ENCODE data around the gene TMEM52B.

The TMEM52B gene

DNA sequence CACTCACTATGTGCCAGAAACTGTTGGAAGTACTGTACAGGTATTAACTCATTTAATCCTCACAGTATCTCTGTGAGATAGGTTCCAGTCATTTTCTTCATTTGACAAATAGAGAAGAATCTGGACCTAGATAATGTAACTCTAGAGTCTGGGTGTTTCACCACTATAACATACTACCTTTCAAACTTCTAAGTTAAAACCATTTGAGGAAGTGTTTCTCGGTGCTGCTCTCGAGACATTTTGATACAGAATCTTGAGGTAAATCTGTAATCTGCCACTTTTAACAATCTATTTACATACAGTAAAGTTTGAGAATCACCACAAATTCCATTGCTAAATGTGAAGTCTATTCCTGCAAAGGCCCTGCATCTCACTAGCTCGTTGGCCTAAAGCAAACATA lies 15.7 kb upstream of the TMEM52B start:
- no peak overlapping the region for H3K23ac ChIP-seq (ENCODE audit: low read depth, low read length, poor library complexity)
- DNase-seq (ENCODE audit: low spot score): no peak
- H3K14ac ChIP-seq (ENCODE audit: low read length): no peak overlapping the region

DNA sequence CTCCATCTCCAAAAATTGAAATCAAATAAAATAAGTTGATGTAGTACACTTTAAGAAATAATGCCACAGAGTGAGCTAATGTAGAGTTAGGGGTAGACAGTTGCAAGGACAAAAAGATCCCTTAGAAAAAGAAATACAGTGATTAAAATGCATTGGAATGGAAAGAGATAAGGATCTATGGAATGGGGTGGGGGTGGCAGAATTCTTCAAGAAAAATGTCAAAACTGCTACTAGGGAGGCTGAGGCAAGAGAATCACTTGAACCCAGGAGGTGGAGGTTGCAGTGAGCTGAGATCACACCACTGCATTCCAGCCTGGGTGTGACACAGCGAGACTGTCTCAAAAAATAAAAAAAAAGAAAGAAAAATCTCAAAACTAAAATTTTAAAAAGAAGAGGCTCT lies 13.4 kb upstream of the TMEM52B start:
- no peaks in the 10 kb centered on the region for H3K4me1 ChIP-seq (ENCODE audit: control insufficient read depth in 2 of 2, insufficient read depth in 1 of 2, low read depth in 1 of 2, low read length in 2 of 2)
- no peak overlapping the region for H2AFZ ChIP-seq (ENCODE audit: low read length)
- no peak overlapping the region for H4K91ac ChIP-seq (ENCODE audit: low read depth, low read length, poor library complexity)
- no CpG with 5 or more reads among the region's 1 CpG for WGBS, 2 donors (ENCODE audit: extremely low coverage in 2 of 2, insufficient read length in 2 of 2, insufficient replicate concordance in 1 of 2)
- H2BK12ac ChIP-seq (ENCODE audit: low read length): no peak overlapping the region
- H3K4me3 ChIP-seq (ENCODE audit: low read length in 2 of 2): no peak overlapping the region
- no peak overlapping the region for H3K18ac ChIP-seq (ENCODE audit: low read length)
- H3K9me3 ChIP-seq (replicated peaks in 1 of 2; ENCODE audit: control insufficient read depth in 2 of 2, insufficient read depth in 1 of 2, low read depth in 1 of 2, low read length in 2 of 2): no peaks in the 10 kb centered on the region
- no peak for DNase-seq (ENCODE audit: low spot score)
- H3K79me1 ChIP-seq (ENCODE audit: low read depth, low read length): no peaks in the 10 kb centered on the region
- no peak overlapping the region for H2BK15ac ChIP-seq (ENCODE audit: low read length)
- no peak overlapping the region for H3K14ac ChIP-seq (ENCODE audit: low read length)
- no peaks in the 10 kb centered on the region for H3K36me3 ChIP-seq (replicated peaks in 1 of 2; ENCODE audit: control insufficient read depth in 2 of 2, insufficient read depth in 2 of 2, low read length in 2 of 2)
- H3K23ac ChIP-seq (ENCODE audit: low read depth, low read length, poor library complexity): no peak overlapping the region
- H2BK120ac ChIP-seq (ENCODE audit: low read depth, low read length): no peak overlapping the region
- H3K27ac ChIP-seq (replicated peaks; ENCODE audit: low read length): no peak overlapping the region
- no peak overlapping the region for H3K4ac ChIP-seq (ENCODE audit: low read length)
- no peak overlapping the region for H4K8ac ChIP-seq (ENCODE audit: low read depth, low read length)
- no peak overlapping the region for H2AK5ac ChIP-seq (ENCODE audit: low read depth, low read length)
- no peaks in the 10 kb centered on the region for H3K27me3 ChIP-seq (ENCODE audit: control insufficient read depth in 3 of 3, insufficient read depth in 3 of 3, low read depth in 1 of 3, low read length in 3 of 3)
- no peak overlapping the region for H2BK5ac ChIP-seq (ENCODE audit: low read length)
- no peak overlapping the region for H3K9ac ChIP-seq (ENCODE audit: low read depth, low read length, poor library complexity)
- H3K4me2 ChIP-seq (ENCODE audit: insufficient read depth, low read length, poor library complexity, severe bottlenecking): no peak overlapping the region

More for the DNA sequence above, 15.7 kb upstream of the TMEM52B start:
- Histone ChIP-seq H2AFZ (ENCODE audit: low read length) (no peak overlapping the region), H3K4me1 (ENCODE audit: control insufficient read depth in 2 of 2, insufficient read depth in 1 of 2, low read depth in 1 of 2, low read length in 2 of 2) (no peaks in the 10 kb centered on the region), H2BK120ac (ENCODE audit: low read depth, low read length) (no peak overlapping the region), H4K8ac (ENCODE audit: low read depth, low read length) (no peak overlapping the region), H4K91ac (ENCODE audit: low read depth, low read length, poor library complexity) (no peak overlapping the region), H3K4me3 (ENCODE audit: low read length in 2 of 2) (no peak overlapping the region), H3K9ac (ENCODE audit: low read depth, low read length, poor library complexity) (no peak overlapping the region), H3K4me2 (ENCODE audit: insufficient read depth, low read length, poor library complexity, severe bottlenecking) (no peak overlapping the region), H3K36me3 (replicated peaks in 1 of 2; ENCODE audit: control insufficient read depth in 2 of 2, insufficient read depth in 2 of 2, low read length in 2 of 2) (no peaks in the 10 kb centered on the region), H3K9me3 (replicated peaks in 1 of 2; ENCODE audit: control insufficient read depth in 2 of 2, insufficient read depth in 1 of 2, low read depth in 1 of 2, low read length in 2 of 2) (no peaks in the 10 kb centered on the region), H3K27ac (replicated peaks; ENCODE audit: low read length) (no peak overlapping the region), H2AK5ac (ENCODE audit: low read depth, low read length) (no peak overlapping the region), H2BK5ac (ENCODE audit: low read length) (no peak overlapping the region), H3K18ac (ENCODE audit: low read length) (no peak overlapping the region), H3K4ac (ENCODE audit: low read length) (no peak overlapping the region), H3K27me3 (ENCODE audit: control insufficient read depth in 3 of 3, insufficient read depth in 3 of 3, low read depth in 1 of 3, low read length in 3 of 3) (peaks cover 0 to 5% (median 0%) of the 10 kb centered on the region in 3 experiments), H3K79me1 (ENCODE audit: low read depth, low read length) (no peaks in the 10 kb centered on the region), H2BK12ac (ENCODE audit: low read length) (no peak overlapping the region), H2BK15ac (ENCODE audit: low read length) (no peak overlapping the region)
- no CpG with 5 or more reads among the region's 3 CpGs for WGBS, 2 donors (ENCODE audit: extremely low coverage in 2 of 2, insufficient read length in 2 of 2, insufficient replicate concordance in 1 of 2)

DNA sequence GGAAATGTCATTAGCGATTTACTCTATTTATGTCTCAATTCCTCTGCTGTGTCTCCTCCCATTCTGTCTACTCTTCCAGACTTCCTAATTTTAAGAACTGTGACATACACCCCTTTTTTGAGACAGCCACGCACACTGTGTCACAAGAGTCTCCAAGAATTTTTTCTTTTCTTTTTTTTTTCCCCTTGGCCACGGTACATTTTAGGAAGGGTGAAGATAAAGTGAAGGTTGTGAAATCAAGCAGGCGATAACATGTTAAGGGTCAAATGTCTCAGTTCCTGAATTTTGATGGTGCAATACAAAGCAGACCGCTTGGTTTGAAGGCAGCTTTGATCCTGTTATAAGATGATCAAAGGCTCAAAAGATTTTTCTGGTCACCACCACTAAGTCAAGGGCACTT lies 11.2 kb upstream of the TMEM52B start:
- Histone ChIP-seq H2BK12ac (ENCODE audit: low read length) (no peak overlapping the region), H2AK5ac (ENCODE audit: low read depth, low read length) (no peak overlapping the region), H2AFZ (ENCODE audit: low read length) (no peak overlapping the region), H4K91ac (ENCODE audit: low read depth, low read length, poor library complexity) (no peak overlapping the region), H3K27me3 (ENCODE audit: control insufficient read depth in 3 of 3, insufficient read depth in 3 of 3, low read depth in 1 of 3, low read length in 3 of 3) (no peaks in the 10 kb centered on the region), H3K9me3 (replicated peaks in 1 of 2; ENCODE audit: control insufficient read depth in 2 of 2, insufficient read depth in 1 of 2, low read depth in 1 of 2, low read length in 2 of 2) (no peaks in the 10 kb centered on the region), H2BK15ac (ENCODE audit: low read length) (no peak overlapping the region), H3K27ac (replicated peaks; ENCODE audit: low read length) (no peak overlapping the region), H3K4ac (ENCODE audit: low read length) (no peak overlapping the region), H2BK120ac (ENCODE audit: low read depth, low read length) (no peak overlapping the region), H3K4me2 (ENCODE audit: insufficient read depth, low read length, poor library complexity, severe bottlenecking) (no peak overlapping the region), H3K4me3 (ENCODE audit: low read length in 2 of 2) (no peak overlapping the region), H3K23ac (ENCODE audit: low read depth, low read length, poor library complexity) (no peak overlapping the region), H2BK5ac (ENCODE audit: low read length) (no peak overlapping the region), H3K9ac (ENCODE audit: low read depth, low read length, poor library complexity) (no peak overlapping the region), H3K36me3 (replicated peaks in 1 of 2; ENCODE audit: control insufficient read depth in 2 of 2, insufficient read depth in 2 of 2, low read length in 2 of 2) (no peaks in the 10 kb centered on the region), H4K8ac (ENCODE audit: low read depth, low read length) (no peak overlapping the region), H3K4me1 (ENCODE audit: control insufficient read depth in 2 of 2, insufficient read depth in 1 of 2, low read depth in 1 of 2, low read length in 2 of 2) (no peaks in the 10 kb centered on the region), H3K18ac (ENCODE audit: low read length) (no peak overlapping the region), H3K14ac (ENCODE audit: low read length) (no peak overlapping the region), H3K79me1 (ENCODE audit: low read depth, low read length) (no peaks in the 10 kb centered on the region)
- WGBS, 2 donors (ENCODE audit: extremely low coverage in 2 of 2, insufficient read length in 2 of 2, insufficient replicate concordance in 1 of 2): no CpG with 5 or more reads among the region's 5 CpGs
- no peak for DNase-seq (ENCODE audit: low spot score)

DNA sequence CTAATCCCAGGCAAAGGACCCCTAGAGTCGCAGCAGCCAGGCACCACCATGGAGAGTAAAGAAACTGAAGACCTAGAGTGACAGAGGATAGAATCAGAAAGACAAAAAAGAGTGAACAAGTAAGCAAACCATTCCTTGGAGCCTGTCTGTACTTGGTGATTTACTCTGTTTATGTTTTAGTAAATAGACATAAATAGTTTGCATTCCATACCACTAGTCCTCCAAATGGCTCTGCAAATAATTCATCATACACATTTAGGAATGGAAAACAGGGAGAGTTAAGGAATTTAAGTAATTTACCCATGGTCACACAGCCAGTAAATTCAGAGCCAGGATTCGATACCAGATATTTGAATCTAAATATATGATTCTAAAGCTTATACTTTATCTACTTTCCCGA lies 9.7 kb upstream of the TMEM52B start:
- Histone ChIP-seq H3K9me3 (replicated peaks in 1 of 2; ENCODE audit: control insufficient read depth in 2 of 2, insufficient read depth in 1 of 2, low read depth in 1 of 2, low read length in 2 of 2) (no peaks in the 10 kb centered on the region), H3K23ac (ENCODE audit: low read depth, low read length, poor library complexity) (no peak overlapping the region), H2BK12ac (ENCODE audit: low read length) (no peak overlapping the region), H3K36me3 (replicated peaks in 1 of 2; ENCODE audit: control insufficient read depth in 2 of 2, insufficient read depth in 2 of 2, low read length in 2 of 2) (no peaks in the 10 kb centered on the region), H3K14ac (ENCODE audit: low read length) (no peak overlapping the region), H3K9ac (ENCODE audit: low read depth, low read length, poor library complexity) (no peak overlapping the region), H3K4me3 (ENCODE audit: low read length in 2 of 2) (no peak overlapping the region), H2BK120ac (ENCODE audit: low read depth, low read length) (no peak overlapping the region), H2AFZ (ENCODE audit: low read length) (no peak overlapping the region), H2BK5ac (ENCODE audit: low read length) (no peak overlapping the region), H3K27me3 (ENCODE audit: control insufficient read depth in 3 of 3, insufficient read depth in 3 of 3, low read depth in 1 of 3, low read length in 3 of 3) (no peaks in the 10 kb centered on the region), H3K4me2 (ENCODE audit: insufficient read depth, low read length, poor library complexity, severe bottlenecking) (no peak overlapping the region), H3K27ac (replicated peaks; ENCODE audit: low read length) (no peak overlapping the region), H3K18ac (ENCODE audit: low read length) (no peak overlapping the region), H3K4ac (ENCODE audit: low read length) (no peak overlapping the region), H4K91ac (ENCODE audit: low read depth, low read length, poor library complexity) (no peak overlapping the region), H4K8ac (ENCODE audit: low read depth, low read length) (no peak overlapping the region), H3K4me1 (ENCODE audit: control insufficient read depth in 2 of 2, insufficient read depth in 1 of 2, low read depth in 1 of 2, low read length in 2 of 2) (no peaks in the 10 kb centered on the region), H3K79me1 (ENCODE audit: low read depth, low read length) (no peaks in the 10 kb centered on the region), H2AK5ac (ENCODE audit: low read depth, low read length) (no peak overlapping the region), H2BK15ac (ENCODE audit: low read length) (no peak overlapping the region)
- DNase-seq (ENCODE audit: low spot score): no peak
- no CpG with 5 or more reads among the region's 3 CpGs for WGBS, 2 donors (ENCODE audit: extremely low coverage in 2 of 2, insufficient read length in 2 of 2, insufficient replicate concordance in 1 of 2)
